SK-N-SH (cell line): Measurements from ENCODE around the gene SLC19A3. TPM values are rescaled to one million over a fixed set of nuclear protein-coding genes. Genes with fewer than 3 reads are reported as not detected.

ENCODE experiments used
- CTCF ChIA-PET: fragments of 300-600, 350-600 bp; formaldehyde crosslinking; extraction: SDS; loops from one replicate; lab custom pipeline; 2021; lab: Yijun Ruan, JAX
- POLR2A ChIA-PET: fragments of 350-600 bp; sonication (Branson Sonifier 250); formaldehyde crosslinking; extraction: SDS; loops from one replicate; lab custom pipeline; 2020; ENCODE audit warnings: antibody characterized with exemption, inconsistent platforms; lab: Yijun Ruan, JAX
- DNase-seq: peaks from one replicate; pipeline ENCODE4 v3.0.0; 2012
- H2AFZ ChIP-seq: fragments of 200-600 bp; sonication (generic); 2 replicates; pipeline ENCODE4 v1.8.1; 2016; ENCODE audit warnings: antibody characterized with exemption, mild to moderate bottlenecking, low read depth
- H3F3A ChIP-seq: fragments of 200-600 bp; sonication (generic); replicated peaks from 2 replicates; pipeline ENCODE3; 2016; ENCODE audit warnings: antibody characterized with exemption, mild to moderate bottlenecking; ENCODE audit not compliant: insufficient read depth
- H3K27ac ChIP-seq, 2 experiments: fragments of 200-500 bp in 1 of 2; fragments of 200-600 bp in 1 of 2; sonication (Bioruptor generic) in 1 of 2; sonication (generic), shearing (Covaris generic) in 1 of 2; 2 replicates each; pipeline versions ENCODE4 v1.5.1 to v1.6.1; 2014 to 2016; ENCODE audit warnings: low read depth in 2 of 2, inconsistent platforms in 1 of 2, low read length in 1 of 2, mild to moderate bottlenecking in 1 of 2, mixed read lengths in 1 of 2
- H3K27me3 ChIP-seq: fragments of 200-600 bp; sonication (generic), shearing (Covaris generic); 2 replicates; pipeline ENCODE4 v1.6.1; 2016; ENCODE audit warnings: mixed run types; ENCODE audit not compliant: insufficient read depth
- H3K36me3 ChIP-seq, 2 experiments: fragments of 200-500 bp in 1 of 2; fragments of 200-600 bp in 1 of 2; sonication (Bioruptor generic) in 1 of 2; sonication (generic) in 1 of 2; replicated peaks in 1 of 2; 2 replicates each; pipeline versions ENCODE3 to v1.5.1; 2014 to 2016; ENCODE audit warnings: low read length in 1 of 2, mild to moderate bottlenecking in 1 of 2; ENCODE audit not compliant: insufficient read depth in 2 of 2, control insufficient read depth in 1 of 2
- H3K4me1 ChIP-seq, 2 experiments: fragments of 200-500 bp in 1 of 2; fragments of 200-600 bp in 1 of 2; sonication (Bioruptor generic) in 1 of 2; sonication (generic), shearing (Covaris generic) in 1 of 2; 2 replicates each; pipeline versions ENCODE4 v1.5.1 to v1.6.1; 2014 to 2016; ENCODE audit warnings: low read depth in 1 of 2, low read length in 1 of 2, mixed run types in 1 of 2; ENCODE audit not compliant: insufficient read depth in 2 of 2, control insufficient read depth in 1 of 2
- H3K4me2 ChIP-seq: fragments of 200-600 bp; sonication (generic), shearing (Covaris generic); 2 replicates; pipeline ENCODE4 v1.6.1; 2017; ENCODE audit warnings: mixed run types
- H3K4me3 ChIP-seq, 2 experiments: fragments of 200-500 bp in 1 of 2; fragments of 200-600 bp in 1 of 2; sonication (Bioruptor generic) in 1 of 2; sonication (generic), shearing (Covaris generic) in 1 of 2; 2 replicates each; pipeline versions ENCODE4 v1.5.1 to v1.8.1; 2014 to 2016; ENCODE audit warnings: low read depth in 2 of 2, inconsistent platforms in 1 of 2, low read length in 1 of 2, mild to moderate bottlenecking in 1 of 2, mixed read lengths in 1 of 2, moderate library complexity in 1 of 2
- H3K79me2 ChIP-seq: fragments of 200-600 bp; sonication (generic); 2 replicates; pipeline ENCODE4 v1.8.1; 2017; ENCODE audit warnings: mild to moderate bottlenecking; ENCODE audit not compliant: insufficient read depth
- H3K9ac ChIP-seq: fragments of 200-600 bp; sonication (generic); 2 replicates; pipeline ENCODE4 v1.6.1; 2017; ENCODE audit warnings: mixed run types
- H3K9me2 ChIP-seq: fragments of 200-600 bp; sonication (generic); 2 replicates; pipeline ENCODE4 v1.6.1; 2017; ENCODE audit warnings: mixed run types
- H3K9me3 ChIP-seq: fragments of 200-600 bp; sonication (generic); 2 replicates; pipeline ENCODE4 v1.6.1; 2017; ENCODE audit warnings: mixed run types, mild to moderate bottlenecking, moderate library complexity
- H4K20me1 ChIP-seq: fragments of 200-600 bp; sonication (generic); 2 replicates; pipeline ENCODE4 v1.6.1; 2017; ENCODE audit warnings: mild to moderate bottlenecking, mixed run types; ENCODE audit not compliant: insufficient read depth
- CHD2 ChIP-seq: fragments of 150-350 bp; IDR thresholded peaks from 2 replicates; pipeline ENCODE4 v1.6.1; 2018; ENCODE audit warnings: low read length; ENCODE audit not compliant: partially characterized antibody
- CTCF ChIP-seq: fragments of 200-600 bp; sonication (generic); IDR thresholded peaks from 2 replicates; pipeline ENCODE4 v1.6.1; 2017; ENCODE audit warnings: antibody characterized with exemption, mild to moderate bottlenecking, moderate library complexity
- ELF1 ChIP-seq: IDR thresholded peaks from 2 replicates; pipeline ENCODE4 v1.4.0; 2012
- EP300 ChIP-seq, 2 experiments: IDR thresholded peaks; 2 replicates each; pipeline versions ENCODE4 v1.4.0 to v1.6.1; 2012; ENCODE audit warnings: borderline replicate concordance in 1 of 2, low read depth in 1 of 2, low read length in 1 of 2
- FOSL2 ChIP-seq: IDR thresholded peaks from 2 replicates; pipeline ENCODE4 v1.4.0; 2012; ENCODE audit warnings: low read depth, mild to moderate bottlenecking, moderate library complexity, borderline replicate concordance
- GATA2 ChIP-seq: sonication (generic); formaldehyde crosslinking; IDR thresholded peaks from 2 replicates; pipeline ENCODE4 v1.5.0; 2020; ENCODE audit warnings: mild to moderate bottlenecking, missing genetic modification reagents
- JUND ChIP-seq: IDR thresholded peaks from 2 replicates; pipeline ENCODE4 v1.4.0; 2012
- MEF2A ChIP-seq: IDR thresholded peaks from 2 replicates; pipeline ENCODE4 v1.4.0; 2012; ENCODE audit warnings: low read depth, borderline replicate concordance
- NFIC ChIP-seq: IDR thresholded peaks from 2 replicates; pipeline ENCODE4 v1.4.0; 2012; ENCODE audit warnings: borderline replicate concordance
- REST ChIP-seq: IDR thresholded peaks from 2 replicates; pipeline ENCODE4 v1.6.1; 2012; ENCODE audit warnings: mild to moderate bottlenecking, low read depth, low read length, moderate library complexity
- RFX5 ChIP-seq: IDR thresholded peaks from 2 replicates; pipeline ENCODE4 v1.6.1; 2012; ENCODE audit warnings: mild to moderate bottlenecking, improper control_type of control experiment, low read length
- SIN3A ChIP-seq: IDR thresholded peaks from 2 replicates; pipeline ENCODE4 v1.6.1; 2012; ENCODE audit warnings: low read depth, mild to moderate bottlenecking, low read length, moderate library complexity, borderline replicate concordance
- TAF1 ChIP-seq: IDR thresholded peaks from 2 replicates; pipeline ENCODE4 v1.6.1; 2012; ENCODE audit warnings: low read depth, mild to moderate bottlenecking, low read length, moderate library complexity, borderline replicate concordance
- TEAD4 ChIP-seq: IDR thresholded peaks from 2 replicates; pipeline ENCODE4 v1.4.0; 2012; ENCODE audit warnings: mild to moderate bottlenecking, borderline replicate concordance; ENCODE audit not compliant: insufficient read depth
- USF1 ChIP-seq: IDR thresholded peaks from 2 replicates; pipeline ENCODE4 v1.4.0; 2012; ENCODE audit warnings: low read depth, borderline replicate concordance
- USF2 ChIP-seq: fragments of 150-350 bp; IDR thresholded peaks from 2 replicates; pipeline ENCODE4 v1.6.1; 2017; ENCODE audit warnings: antibody characterized with exemption, low read length, low read depth, borderline replicate concordance
- YY1 ChIP-seq: IDR thresholded peaks from 2 replicates; pipeline ENCODE4 v1.4.0; 2012; ENCODE audit warnings: low read depth, mild to moderate bottlenecking
- WGBS: methylation state at CpG from one replicate; pipeline ENCODE4 v1.1.6; 2017; ENCODE audit warnings: low lambda C conversion rate; 5-methylcytosine and 5-hydroxymethylcytosine counted together
- polyA plus RNA-seq, 3 experiments: library from polyadenylated mRNA; depleted of rRNA; stranded (reverse); fragments of >200 nt; gene quantifications; 2 replicates each; pipeline ENCODE4 v1.2.3, GENCODE V29; 2012

The SLC19A3 gene
- polyA plus RNA-seq, 1 of the 3 experiments (the other 2 are of a cell fraction) = 0.02 TPM

GRCh38 chr2:227765788-227766372, 48.1 kb upstream of the SLC19A3 start:
- WGBS = 27% methylated on average over 4 of the region's 4 CpGs
- TF ChIP-seq GATA2 (no peak), FOSL2 (no peak), REST (no peak), JUND (no peak), SIN3A (no peak), USF2 (no peak), MEF2A (no peak), USF1 (no peak), CHD2 (no peak), ELF1 (no peak), CTCF (no peak), EP300 (IDR thresholded peaks at IDR 0.05; ENCODE audit: borderline replicate concordance in 1 of 2, low read depth in 1 of 2, low read length in 1 of 2) (no peak), TAF1 (no peak), TEAD4 (no peak), YY1 (no peak), RFX5 (no peak), NFIC (no peak)
- POLR2A ChIA-PET = no interaction called here

More at GRCh38 chr2:227765788-227766372, 48.1 kb upstream of the SLC19A3 start:
- H3K27me3 ChIP-seq = no peaks in the 10 kb centered on the region
- H3K79me2 ChIP-seq = no peaks in the 10 kb centered on the region
- H3K36me3 ChIP-seq = no peaks in the 10 kb centered on the region
- H3F3A ChIP-seq = peaks cover 4% of the 10 kb centered on the region
- peak overlapping the region; percentile 67 for H2AFZ ChIP-seq
- H3K27ac ChIP-seq = no peak overlapping the region
- CTCF ChIA-PET = interaction anchor here (0.6 to 4.6 kb wide), 40 partner anchors 10 to 636 kb away, joined by 3 to 59 read pairs (median 4); no protein-coding TSS in a partner anchor
- H3K9me3 ChIP-seq = no peaks in the 10 kb centered on the region
- no peak overlapping the region; a peak in 1 of 4 replicates for H3K4me3 ChIP-seq
- no peak overlapping the region for H3K4me2 ChIP-seq
- H4K20me1 ChIP-seq = no peaks in the 10 kb centered on the region
- H3K4me1 ChIP-seq = no peaks in the 10 kb centered on the region; a peak in 1 of 4 replicates
- no peak overlapping the region for H3K9ac ChIP-seq
- DNase-seq = no peak
- no peaks in the 10 kb centered on the region for H3K9me2 ChIP-seq
